HepG2 (cell line): ENCODE measurements around the gene AMOTL2. TPM values are rescaled to one million over a fixed set of nuclear protein-coding genes. Genes with fewer than 3 reads are reported as not detected.
A peak's percentile ranks its signal among the peaks of the same experiment; 100 is the strongest.

Source experiments
- AHR ChIP-seq: IDR thresholded peaks from 2 replicates; pipeline ENCODE4 v1.6.1; 2018; ENCODE audit warnings: missing genetic modification reagents, missing compliant biosample characterization
- CTCF ChIP-seq: sonication (generic); formaldehyde crosslinking; IDR thresholded peaks from 2 replicates; pipeline ENCODE4 v1.5.0; 2020; ENCODE audit warnings: mild to moderate bottlenecking, missing genetic modification reagents, moderate library complexity
- ELF3 ChIP-seq: IDR thresholded peaks from 2 replicates; pipeline ENCODE4 v1.6.1; 2016; ENCODE audit warnings: missing genetic modification reagents, missing compliant biosample characterization
- ELF4 ChIP-seq: sonication (generic); formaldehyde crosslinking; IDR thresholded peaks from 2 replicates; pipeline ENCODE4 v1.5.0; 2020; ENCODE audit warnings: missing genetic modification reagents, mild to moderate bottlenecking, moderate library complexity, borderline replicate concordance
- FOSL2 ChIP-seq: sonication (generic); formaldehyde crosslinking; IDR thresholded peaks from 2 replicates; pipeline ENCODE4 v1.4.0; 2020; ENCODE audit warnings: missing genetic modification reagents
- FOXK2 ChIP-seq: fragments of 450-650 bp; IDR thresholded peaks from 2 replicates; pipeline ENCODE4 v1.6.1; 2016
- HDAC1 ChIP-seq: sonication (generic); formaldehyde crosslinking; IDR thresholded peaks from 2 replicates; pipeline ENCODE4 v1.5.1; 2020; ENCODE audit warnings: mild to moderate bottlenecking, missing genetic modification reagents
- IRX3 ChIP-seq: sonication (generic); formaldehyde crosslinking; IDR thresholded peaks from 2 replicates; pipeline ENCODE4 v1.8.1; 2023; ENCODE audit warnings: mild to moderate bottlenecking, low read depth, missing genetic modification reagents, borderline replicate concordance
- JUN ChIP-seq: sonication (generic); formaldehyde crosslinking; IDR thresholded peaks from 2 replicates; pipeline ENCODE4 v1.4.0; 2020; ENCODE audit warnings: mild to moderate bottlenecking, missing genetic modification reagents
- KDM3A ChIP-seq: IDR thresholded peaks from 2 replicates; pipeline ENCODE4 v1.6.1; 2018; ENCODE audit warnings: low read depth, missing compliant biosample characterization
- MATR3 ChIP-seq: sonication (generic); formaldehyde crosslinking; IDR thresholded peaks from 2 replicates; pipeline ENCODE4 v1.4.0; 2020; ENCODE audit warnings: missing genetic modification reagents
- NFKBIZ ChIP-seq: IDR thresholded peaks from 2 replicates; pipeline ENCODE4 v1.6.1; 2018; ENCODE audit warnings: missing genetic modification reagents, missing compliant biosample characterization
- SAFB2 ChIP-seq: sonication (generic); formaldehyde crosslinking; IDR thresholded peaks from 2 replicates; pipeline ENCODE4 v1.5.1; 2020; ENCODE audit warnings: missing genetic modification reagents, low read depth, mild to moderate bottlenecking, borderline replicate concordance
- SCMH1 ChIP-seq: sonication (generic); formaldehyde crosslinking; IDR thresholded peaks from 2 replicates; pipeline ENCODE4 v1.9.0; 2021; ENCODE audit warnings: missing genetic modification reagents, mild to moderate bottlenecking, borderline replicate concordance
- SOX13 ChIP-seq, 3 experiments: fragments of 450-650 bp in 1 of 3; sonication (generic) in 1 of 3; formaldehyde crosslinking in 1 of 3; IDR thresholded peaks in 2 of 3; conservative IDR thresholded peaks in 1 of 3; 2 replicates each; pipeline versions ENCODE4 v1.5.0 to v1.6.1; 2016 to 2020; ENCODE audit warnings: antibody characterized with exemption in 1 of 3, mild to moderate bottlenecking in 1 of 3, missing compliant biosample characterization in 1 of 3, missing genetic modification reagents in 1 of 3, moderate library complexity in 1 of 3
- SP2 ChIP-seq: sonication (generic); formaldehyde crosslinking; IDR thresholded peaks from 2 replicates; pipeline ENCODE4 v1.5.1; 2020; ENCODE audit warnings: mild to moderate bottlenecking, missing genetic modification reagents
- XBP1 ChIP-seq: sonication (generic); formaldehyde crosslinking; IDR thresholded peaks from 2 replicates; pipeline ENCODE4 v1.5.0; 2020; ENCODE audit warnings: missing genetic modification reagents
- ZBTB3 ChIP-seq: sonication (generic); formaldehyde crosslinking; IDR thresholded peaks from 2 replicates; pipeline ENCODE4 v1.4.0; 2020; ENCODE audit warnings: low read depth, mild to moderate bottlenecking, moderate library complexity, missing genetic modification reagents, borderline replicate concordance
- ZBTB7B ChIP-seq: sonication (generic); formaldehyde crosslinking; IDR thresholded peaks from 2 replicates; pipeline ENCODE4 v1.4.0; 2020; ENCODE audit warnings: missing genetic modification reagents
- ZFP36L1 ChIP-seq: sonication (generic); formaldehyde crosslinking; IDR thresholded peaks from 2 replicates; pipeline ENCODE4 v1.8.0; 2022; ENCODE audit warnings: mild to moderate bottlenecking, missing genetic modification reagents, moderate library complexity
- ZNF589 ChIP-seq: sonication (generic); formaldehyde crosslinking; conservative IDR thresholded peaks from 2 replicates; pipeline ENCODE4 v1.8.0; 2022; ENCODE audit warnings: mild to moderate bottlenecking, moderate library complexity, missing genetic modification reagents
- ZNF605 ChIP-seq: sonication (generic); formaldehyde crosslinking; IDR thresholded peaks from 2 replicates; pipeline ENCODE4 v1.8.0; 2022; ENCODE audit warnings: mild to moderate bottlenecking, missing genetic modification reagents
- ZNF724P ChIP-seq: sonication (generic); formaldehyde crosslinking; IDR thresholded peaks from 2 replicates; pipeline ENCODE4 v1.8.0; 2022; ENCODE audit warnings: missing genetic modification reagents, borderline replicate concordance
- ZNF749 ChIP-seq: sonication (generic); formaldehyde crosslinking; IDR thresholded peaks from 2 replicates; pipeline ENCODE4 v1.8.0; 2022; ENCODE audit warnings: mild to moderate bottlenecking, missing genetic modification reagents, moderate library complexity, borderline replicate concordance
- ZNF775 ChIP-seq: sonication (generic); formaldehyde crosslinking; IDR thresholded peaks from 2 replicates; pipeline ENCODE4 v1.4.0; 2020; ENCODE audit warnings: missing genetic modification reagents, mild to moderate bottlenecking, moderate library complexity, borderline replicate concordance
- ZSCAN12 ChIP-seq: sonication (generic); formaldehyde crosslinking; IDR thresholded peaks from 2 replicates; pipeline ENCODE4 v1.9.0; 2021; ENCODE audit warnings: mild to moderate bottlenecking, missing genetic modification reagents
- ZSCAN9 ChIP-seq: IDR thresholded peaks from 2 replicates; pipeline ENCODE4 v1.6.1; 2016; ENCODE audit warnings: borderline replicate concordance
- polyA plus RNA-seq, 8 experiments: library from polyadenylated mRNA; depleted of rRNA in 3 of 8; stranded (reverse) in 7 of 8; unstranded in 1 of 8; fragments of >200 nt; fragmentation: Illumina TruSeq in 4 of 8; extraction: Trizol in 4 of 8; gene quantifications; 2 replicates each; pipeline versions ENCODE4 v1.2.1 to v1.2.3, GENCODE V29; 2011 to 2016; ENCODE audit warnings: low read depth in 4 of 8, missing spikeins in 1 of 8, mixed read lengths in 1 of 8; ENCODE audit not compliant: insufficient read depth in 1 of 8
- total RNA-seq, 5 experiments: library from RNA; depleted of rRNA; stranded (reverse); fragments of >200 nt; fragmentation: Illumina TruSeq; extraction: Trizol; gene quantifications; 2 replicates each; pipeline ENCODE4 v1.2.3, GENCODE V29; 2016; ENCODE audit warnings: low read depth in 1 of 5
- TF ChIP-seq, protein P1 (sequence below): sonication (generic); formaldehyde crosslinking; IDR thresholded peaks from 2 replicates; pipeline ENCODE4 v1.4.0; 2020; ENCODE audit warnings: missing genetic modification reagents, low read depth, mild to moderate bottlenecking, borderline replicate concordance
- TF ChIP-seq, protein P2 (sequence below): sonication (generic); formaldehyde crosslinking; IDR thresholded peaks from 2 replicates; pipeline ENCODE4 v1.4.0; 2020; ENCODE audit warnings: low read depth, mild to moderate bottlenecking, missing genetic modification reagents

The AMOTL2 gene
- total and polyA plus RNA-seq, 2 of the 13 experiments (the other 11 are each of a cell fraction or from before 2014, with no cell fraction given), result 17.3 to 18.5 TPM

DNA sequence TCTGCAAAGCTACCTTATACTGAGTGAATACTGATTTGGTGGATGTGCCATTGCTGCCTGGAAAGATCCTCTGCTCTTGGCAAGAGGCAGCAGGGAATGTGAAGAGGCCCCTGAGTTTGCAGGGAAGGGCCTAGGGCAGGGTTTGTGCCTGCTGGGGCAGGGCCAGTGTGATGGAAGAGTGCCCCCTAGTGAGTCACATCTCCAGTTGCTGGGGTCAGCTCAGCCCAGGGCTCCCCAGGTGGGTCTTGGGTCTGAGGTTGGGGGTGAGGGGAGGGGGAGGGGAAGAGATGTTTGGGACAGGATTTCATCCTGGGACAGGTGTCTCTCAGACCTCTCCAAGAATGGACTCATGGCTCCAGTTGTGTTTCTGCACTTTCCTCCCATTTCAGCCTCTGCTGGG lies 4.1 kb upstream of the AMOTL2 start (continued):
- TF ChIP-seq ELF4 (CRISPR knock-in tag) (no peak), XBP1 (CRISPR knock-in tag) (no peak), ZNF775 (CRISPR knock-in tag) (no peak), ELF3 (CRISPR knock-in tag) (0 out of 2 replicates have a peak, but pooled peaks have one; percentile 27), MATR3 (CRISPR knock-in tag) (no peak), SAFB2 (CRISPR knock-in tag) (no peak), ZNF589 (CRISPR knock-in tag) (no peak), NFKBIZ (CRISPR knock-in tag) (no peak), AHR (no peak), KDM3A (no peak), FOSL2 (CRISPR knock-in tag) (0 out of 2 replicates have a peak, but pooled peaks have one; percentile 20), ZFP36L1 (CRISPR knock-in tag) (no peak), CTCF (peak; percentile 87), FOXK2 (no peak), SOX13 (IDR thresholded peaks at IDR 0.05) (no peak), SOX13 (CRISPR knock-in tag; conservative IDR thresholded peaks at IDR 0.05 in 1 of 2, IDR thresholded peaks at IDR 0.05 in 1 of 2) (no peak), JUN (CRISPR knock-in tag) (no peak), ZSCAN9 (no peak), SP2 (CRISPR knock-in tag) (no peak), IRX3 (CRISPR knock-in tag) (no peak), ZBTB7B (CRISPR knock-in tag) (no peak), SCMH1 (CRISPR knock-in tag) (no peak), ZSCAN12 (no peak), ZNF724P (CRISPR knock-in tag) (no peak), ZNF605 (CRISPR knock-in tag) (no peak), ZBTB3 (no peak), HDAC1 (CRISPR knock-in tag) (no peak), ZNF749 (CRISPR knock-in tag) (no peak)
- TF ChIP-seq, protein P1, sequence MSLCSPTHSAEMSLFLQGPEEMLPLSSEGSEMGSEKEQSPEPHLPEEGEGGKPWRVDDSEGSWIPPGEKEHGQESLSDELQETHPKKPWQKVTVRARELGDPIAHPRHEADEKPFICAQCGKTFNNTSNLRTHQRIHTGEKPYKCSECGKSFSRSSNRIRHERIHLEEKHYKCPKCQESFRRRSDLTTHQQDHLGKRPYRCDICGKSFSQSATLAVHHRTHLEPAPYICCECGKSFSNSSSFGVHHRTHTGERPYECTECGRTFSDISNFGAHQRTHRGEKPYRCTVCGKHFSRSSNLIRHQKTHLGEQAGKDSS (CRISPR knock-in tag), result no peak
- TF ChIP-seq, protein P2, sequence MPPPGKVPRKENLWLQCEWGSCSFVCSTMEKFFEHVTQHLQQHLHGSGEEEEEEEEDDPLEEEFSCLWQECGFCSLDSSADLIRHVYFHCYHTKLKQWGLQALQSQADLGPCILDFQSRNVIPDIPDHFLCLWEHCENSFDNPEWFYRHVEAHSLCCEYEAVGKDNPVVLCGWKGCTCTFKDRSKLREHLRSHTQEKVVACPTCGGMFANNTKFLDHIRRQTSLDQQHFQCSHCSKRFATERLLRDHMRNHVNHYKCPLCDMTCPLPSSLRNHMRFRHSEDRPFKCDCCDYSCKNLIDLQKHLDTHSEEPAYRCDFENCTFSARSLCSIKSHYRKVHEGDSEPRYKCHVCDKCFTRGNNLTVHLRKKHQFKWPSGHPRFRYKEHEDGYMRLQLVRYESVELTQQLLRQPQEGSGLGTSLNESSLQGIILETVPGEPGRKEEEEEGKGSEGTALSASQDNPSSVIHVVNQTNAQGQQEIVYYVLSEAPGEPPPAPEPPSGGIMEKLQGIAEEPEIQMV (CRISPR knock-in tag), result no peak
